ENCODE data around the gene MCM3. TPM values are rescaled to one million over a fixed set of nuclear protein-coding genes. Genes with fewer than 3 reads are reported as not detected.

Gene MCM3
- total RNA-seq, 3 donors from 2014 or later (not counting 1 experiment from before 2014, with no cell fraction given) = 26.4 to 46.2 (median 31.5) TPM

DNA sequence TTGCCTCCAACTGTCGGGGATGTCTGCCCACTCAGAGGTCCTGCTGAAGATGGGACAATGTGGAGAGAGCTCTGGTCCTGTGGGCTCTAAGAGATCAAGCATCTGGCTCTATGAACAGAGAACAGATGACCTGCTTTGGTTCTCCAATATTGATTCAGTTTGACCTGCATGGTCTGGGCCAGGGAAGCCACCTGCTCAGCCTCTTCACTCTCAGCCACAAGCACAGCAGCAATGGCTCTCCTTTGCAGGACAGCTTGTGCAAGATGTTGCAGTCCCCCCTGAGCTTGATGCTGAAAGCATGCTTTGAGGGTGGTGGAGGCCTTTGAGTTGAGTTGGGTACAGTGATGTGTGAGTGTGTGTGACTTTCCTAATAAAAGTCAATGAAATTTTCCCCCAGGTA is 18.6 kb upstream of the MCM3 start:
- 96% methylated on average over 1 of the region's 1 CpG for WGBS (ENCODE audit: insufficient coverage)
- ATAC-seq (no peak), DNase-seq (no peak)
- H3K4me3 Mint-ChIP-seq = no peak overlapping the region
- no peak overlapping the region for H3K27ac ChIP-seq (ENCODE audit: low read length)
- H3K27ac Mint-ChIP-seq = no peak overlapping the region
- no peaks in the 10 kb centered on the region for H3K27me3 ChIP-seq (ENCODE audit: control insufficient read depth, insufficient read depth, low read length)
- no peak overlapping the region for H3K4me3 ChIP-seq (ENCODE audit: low read length)
- H3K9me3 Mint-ChIP-seq = no peaks in the 10 kb centered on the region
- peaks cover 43 to 45% of the 10 kb centered on the region in 2 donors for H3K4me1 Mint-ChIP-seq
- no peaks in the 10 kb centered on the region for H3K27me3 Mint-ChIP-seq (ENCODE audit: low read depth in 2 of 2)
- no peaks in the 10 kb centered on the region for H3K36me3 Mint-ChIP-seq
- TF ChIP-seq, protein P1, sequence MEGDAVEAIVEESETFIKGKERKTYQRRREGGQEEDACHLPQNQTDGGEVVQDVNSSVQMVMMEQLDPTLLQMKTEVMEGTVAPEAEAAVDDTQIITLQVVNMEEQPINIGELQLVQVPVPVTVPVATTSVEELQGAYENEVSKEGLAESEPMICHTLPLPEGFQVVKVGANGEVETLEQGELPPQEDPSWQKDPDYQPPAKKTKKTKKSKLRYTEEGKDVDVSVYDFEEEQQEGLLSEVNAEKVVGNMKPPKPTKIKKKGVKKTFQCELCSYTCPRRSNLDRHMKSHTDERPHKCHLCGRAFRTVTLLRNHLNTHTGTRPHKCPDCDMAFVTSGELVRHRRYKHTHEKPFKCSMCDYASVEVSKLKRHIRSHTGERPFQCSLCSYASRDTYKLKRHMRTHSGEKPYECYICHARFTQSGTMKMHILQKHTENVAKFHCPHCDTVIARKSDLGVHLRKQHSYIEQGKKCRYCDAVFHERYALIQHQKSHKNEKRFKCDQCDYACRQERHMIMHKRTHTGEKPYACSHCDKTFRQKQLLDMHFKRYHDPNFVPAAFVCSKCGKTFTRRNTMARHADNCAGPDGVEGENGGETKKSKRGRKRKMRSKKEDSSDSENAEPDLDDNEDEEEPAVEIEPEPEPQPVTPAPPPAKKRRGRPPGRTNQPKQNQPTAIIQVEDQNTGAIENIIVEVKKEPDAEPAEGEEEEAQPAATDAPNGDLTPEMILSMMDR (IDR thresholded peaks at IDR 0.05) = no peak
- H3K9me3 ChIP-seq (ENCODE audit: control insufficient read depth, insufficient read depth, low read length) = no peaks in the 10 kb centered on the region
- intact Hi-C loops (cut with micrococcal nuclease) = no loop called here
- H3K4me1 ChIP-seq (ENCODE audit: control insufficient read depth, insufficient read depth, low read length) = peaks cover 36% of the 10 kb centered on the region
- H3K36me3 ChIP-seq (ENCODE audit: control insufficient read depth, insufficient read depth, low read length) = no peaks in the 10 kb centered on the region

DNA sequence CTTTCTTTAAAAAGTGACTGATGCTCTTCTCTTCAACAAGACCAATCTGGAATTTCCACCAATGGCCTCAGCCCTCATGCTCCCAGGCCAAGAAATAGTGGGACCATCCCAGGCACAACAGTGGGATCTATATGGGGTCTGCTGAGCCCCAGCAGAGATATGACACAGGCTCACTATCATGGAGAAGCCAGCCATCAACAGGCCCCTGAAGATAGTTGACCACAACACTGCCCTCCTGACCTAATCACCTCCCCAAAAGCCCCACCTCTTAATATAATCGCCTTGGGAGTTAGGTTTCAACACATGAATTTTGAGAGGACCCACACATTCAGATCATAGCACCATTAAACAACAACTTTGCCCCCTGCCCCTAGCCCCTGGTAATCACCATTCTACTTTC is 16.8 kb upstream of the MCM3 start:
- 97% methylated on average over 1 of the region's 1 CpG for WGBS (ENCODE audit: insufficient coverage)
- Histone ChIP-seq H3K9me3 (ENCODE audit: control insufficient read depth, insufficient read depth, low read length) (no peaks in the 10 kb centered on the region), H3K36me3 (ENCODE audit: control insufficient read depth, insufficient read depth, low read length) (no peaks in the 10 kb centered on the region), H3K27ac (ENCODE audit: low read length) (no peak overlapping the region), H3K4me1 (ENCODE audit: control insufficient read depth, insufficient read depth, low read length) (peaks cover 29% of the 10 kb centered on the region), H3K4me3 (ENCODE audit: low read length) (no peak overlapping the region), H3K27me3 (ENCODE audit: control insufficient read depth, insufficient read depth, low read length) (no peaks in the 10 kb centered on the region)
- ATAC-seq = no peak
- DNase-seq = no peak
- Mint-ChIP-seq H3K36me3 (no peaks in the 10 kb centered on the region), H3K4me3 (no peak overlapping the region), H3K4me1 (peaks cover 35 to 36% of the 10 kb centered on the region in 2 donors), H3K27me3 (ENCODE audit: low read depth in 2 of 2) (no peaks in the 10 kb centered on the region), H3K27ac (no peak overlapping the region), H3K9me3 (no peaks in the 10 kb centered on the region)
- intact Hi-C loops (cut with micrococcal nuclease) = no loop called here
- TF ChIP-seq, protein P1 (IDR thresholded peaks at IDR 0.05) = no peak

DNA sequence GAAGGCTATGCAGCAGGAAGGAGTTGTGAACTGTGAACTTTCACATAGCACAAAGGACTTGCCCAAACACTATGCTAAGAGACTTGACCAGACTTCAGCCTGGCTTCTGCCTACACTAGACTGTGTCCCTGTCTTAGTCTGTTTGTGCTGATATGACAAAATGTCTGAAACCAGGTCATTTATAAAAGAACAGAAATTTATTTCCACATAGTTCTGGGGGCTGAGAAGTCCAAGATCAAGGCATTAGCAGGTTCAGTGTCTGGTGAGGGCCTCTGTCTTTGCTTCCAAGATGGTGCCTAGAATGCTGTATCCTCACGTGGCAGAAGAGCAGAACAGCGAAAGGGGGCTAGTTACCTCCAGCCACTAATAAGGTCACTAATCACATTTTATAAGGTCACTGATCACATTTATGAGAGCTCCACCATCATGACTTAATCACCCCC is 16.0 kb upstream of the MCM3 start:
- ATAC-seq = no peak
- H3K27ac ChIP-seq (ENCODE audit: low read length) = no peak overlapping the region
- WGBS (ENCODE audit: insufficient coverage) = 100% methylated on average over 2 of the region's 2 CpGs
- intact Hi-C loops (cut with micrococcal nuclease) = no loop called here
- H3K4me1 ChIP-seq (ENCODE audit: control insufficient read depth, insufficient read depth, low read length) = peaks cover 27% of the 10 kb centered on the region
- no peak overlapping the region for H3K27ac Mint-ChIP-seq
- TF ChIP-seq, protein P1 (IDR thresholded peaks at IDR 0.05) = no peak
- peaks cover 28 to 33% of the 10 kb centered on the region in 2 donors for H3K4me1 Mint-ChIP-seq
- H3K9me3 ChIP-seq (ENCODE audit: control insufficient read depth, insufficient read depth, low read length) = no peaks in the 10 kb centered on the region
- H3K9me3 Mint-ChIP-seq = no peaks in the 10 kb centered on the region
- no peaks in the 10 kb centered on the region for H3K27me3 ChIP-seq (ENCODE audit: control insufficient read depth, insufficient read depth, low read length)
- no peak overlapping the region for H3K4me3 Mint-ChIP-seq
- no peak for DNase-seq
- no peak overlapping the region for H3K4me3 ChIP-seq (ENCODE audit: low read length)
- no peaks in the 10 kb centered on the region for H3K27me3 Mint-ChIP-seq (ENCODE audit: low read depth in 2 of 2)
- no peaks in the 10 kb centered on the region for H3K36me3 ChIP-seq (ENCODE audit: control insufficient read depth, insufficient read depth, low read length)
- no peaks in the 10 kb centered on the region for H3K36me3 Mint-ChIP-seq

DNA sequence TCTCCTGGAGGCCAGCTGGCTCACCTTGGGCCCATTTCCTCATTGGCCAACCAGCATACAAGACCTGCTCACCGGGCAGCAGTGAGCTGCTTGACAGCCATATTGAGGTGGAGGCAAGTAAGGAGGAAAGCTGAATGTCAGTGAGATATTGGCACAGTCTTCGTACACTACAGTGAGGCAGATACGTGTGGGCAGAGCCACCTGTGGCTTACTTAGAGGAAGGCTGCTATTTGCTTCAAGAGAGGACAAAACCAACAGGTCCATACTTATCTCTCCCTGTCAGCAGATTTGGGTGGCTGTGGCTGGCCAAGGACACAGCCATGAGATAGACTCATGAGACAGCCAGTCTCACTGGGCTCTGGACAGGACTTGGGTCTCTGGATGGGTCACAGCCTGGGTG is 15.1 kb upstream of the MCM3 start:
- no peaks in the 10 kb centered on the region for H3K36me3 Mint-ChIP-seq
- WGBS (ENCODE audit: insufficient coverage) = 74% methylated on average over 3 of the region's 3 CpGs
- Histone ChIP-seq H3K4me1 (ENCODE audit: control insufficient read depth, insufficient read depth, low read length) (peaks cover 23% of the 10 kb centered on the region), H3K27me3 (ENCODE audit: control insufficient read depth, insufficient read depth, low read length) (no peaks in the 10 kb centered on the region), H3K36me3 (ENCODE audit: control insufficient read depth, insufficient read depth, low read length) (no peaks in the 10 kb centered on the region), H3K4me3 (ENCODE audit: low read length) (no peak overlapping the region), H3K9me3 (ENCODE audit: control insufficient read depth, insufficient read depth, low read length) (no peaks in the 10 kb centered on the region), H3K27ac (ENCODE audit: low read length) (no peak overlapping the region)
- ATAC-seq (no peak), DNase-seq (no peak)
- H3K27me3 Mint-ChIP-seq (ENCODE audit: low read depth in 2 of 2) = no peaks in the 10 kb centered on the region
- peaks cover 20 to 25% of the 10 kb centered on the region in 2 donors for H3K4me1 Mint-ChIP-seq
- no peaks in the 10 kb centered on the region for H3K9me3 Mint-ChIP-seq
- TF ChIP-seq, protein P1 (IDR thresholded peaks at IDR 0.05) = no peak
- H3K4me3 Mint-ChIP-seq = no peak overlapping the region
- H3K27ac Mint-ChIP-seq = no peak overlapping the region
- intact Hi-C loops (cut with micrococcal nuclease) = loop anchor here (5.0 kb wide), 1 partner anchor 33 kb away; no protein-coding TSS in a partner anchor

Data from natural killer cell (primary cell).